GM06990 (cell line): Measurements from ENCODE around the gene HOXA5.

Experiments
- DNase-seq: peaks from one replicate; pipeline ENCODE4 v3.0.0-alpha.2; 2011; ENCODE audit not compliant: insufficient read length; ENCODE audit errors: extremely low read depth
- H3K27me3 ChIP-seq: replicated peaks from 2 replicates; pipeline ENCODE4 v1.6.0; 2011; ENCODE audit warnings: low read length; ENCODE audit not compliant: control insufficient read depth, insufficient read depth
- H3K36me3 ChIP-seq: 2 replicates; pipeline ENCODE4 v1.5.1; 2011; ENCODE audit warnings: low read length; ENCODE audit not compliant: control insufficient read depth, insufficient read depth
- H3K4me3 ChIP-seq: replicated peaks from 2 replicates; pipeline ENCODE4 v1.5.1; 2011; ENCODE audit warnings: low read depth, mild to moderate bottlenecking, control low read depth, low read length
- CTCF ChIP-seq: IDR thresholded peaks from 2 replicates; pipeline ENCODE4 v1.5.1; 2011; ENCODE audit warnings: low read length, control low read depth, mild to moderate bottlenecking, inconsistent platforms; ENCODE audit not compliant: insufficient read depth, poor library complexity, severe bottlenecking

The HOXA5 gene

DNA sequence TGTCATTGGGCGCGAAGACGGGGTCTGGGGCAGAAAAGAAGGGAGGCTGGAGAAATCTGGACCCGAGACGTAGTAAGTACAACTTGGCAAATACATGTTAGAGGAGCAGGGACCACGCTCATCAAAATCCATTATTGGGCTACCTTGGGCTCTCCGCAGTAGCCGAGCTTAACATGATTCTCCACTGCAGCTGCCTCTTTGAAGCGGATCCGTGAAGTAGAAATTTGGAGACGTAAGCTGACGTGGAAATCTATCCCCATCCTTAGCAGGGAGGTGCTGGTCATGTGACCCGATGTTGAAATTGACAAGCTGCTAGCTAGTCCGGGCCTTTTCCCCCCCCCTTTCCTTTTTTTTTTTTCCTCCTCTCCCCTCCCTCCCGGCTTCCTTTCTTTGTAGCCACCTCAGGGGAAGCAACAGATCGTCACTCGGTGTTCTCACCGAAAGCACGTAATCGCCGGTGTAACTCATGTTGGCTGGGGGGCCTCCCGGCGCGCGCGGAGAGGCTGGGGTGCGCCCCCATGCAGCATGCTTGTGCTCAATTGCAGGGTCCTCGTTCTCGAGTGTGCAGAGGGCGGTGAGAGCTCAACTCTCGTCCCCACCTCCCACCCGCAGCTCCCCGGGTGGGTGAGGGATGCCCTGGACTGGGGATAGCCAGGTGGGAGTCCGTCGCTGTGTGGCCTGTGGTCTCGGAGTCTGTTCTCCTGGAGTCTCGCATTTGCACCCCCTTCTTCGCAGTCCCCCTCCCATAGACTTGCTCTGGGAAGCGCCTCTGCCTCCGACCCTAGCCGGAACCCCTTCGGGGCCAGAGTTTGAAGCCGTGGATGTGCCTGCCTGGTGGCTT is 41.8 kb upstream of the HOXA5 start, which contains the start of gene HOXA11:
HOXA11 (minus strand) TSS at position 220 of the 841 bp plus-strand sequence; CDS start at position 132, 88 bp downstream.
- Histone ChIP-seq H3K36me3 (no peaks in the 10 kb centered on the region), H3K4me3 (peak within 1 kb of the TSS; percentile 43), H3K27me3 (peaks cover 11% of the 10 kb centered on the region)
- no peak for DNase-seq
- TF ChIP-seq CTCF = no peak

GRCh38 chr7:27184337-27185012 is 41.0 kb upstream of the HOXA5 start:
- no peak for DNase-seq
- peak overlapping the region; percentile 43 for H3K4me3 ChIP-seq
- no peaks in the 10 kb centered on the region for H3K36me3 ChIP-seq
- H3K27me3 ChIP-seq = peaks cover 6% of the 10 kb centered on the region
- no peak for TF ChIP-seq CTCF

DNA sequence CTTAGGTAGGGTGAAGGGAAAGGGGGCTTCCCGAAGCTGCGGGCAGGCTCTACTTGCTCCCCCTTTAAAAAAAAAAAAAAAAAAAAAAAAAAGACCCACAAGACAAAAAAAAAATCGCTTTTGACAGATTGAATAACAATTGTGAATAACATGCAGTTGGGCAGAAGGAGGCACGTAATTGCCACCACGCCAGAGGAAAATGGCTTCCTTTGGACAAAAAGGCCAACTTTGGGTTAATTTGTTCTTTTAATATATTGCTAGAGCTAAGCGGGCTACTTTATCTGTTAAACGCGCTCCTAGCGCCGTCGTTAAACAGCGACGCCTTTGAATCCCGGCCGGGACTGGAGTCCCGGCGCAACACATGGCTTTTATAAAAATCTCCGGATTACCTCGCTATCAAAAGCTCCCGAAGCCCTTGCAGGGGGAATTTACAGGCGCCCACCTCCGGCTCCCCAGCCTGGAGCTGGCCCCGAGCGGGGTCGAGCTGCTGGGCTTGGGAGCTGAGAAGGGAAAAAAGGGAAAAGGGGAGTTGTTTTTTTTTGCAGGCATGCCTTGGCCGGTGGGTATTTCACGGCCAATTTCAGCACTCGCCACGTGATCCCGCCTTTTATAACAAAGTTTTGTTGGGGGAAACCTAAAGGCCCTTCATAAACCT is 40.3 kb upstream of the HOXA5 start:
- Histone ChIP-seq H3K27me3 (peaks cover 6% of the 10 kb centered on the region), H3K36me3 (no peaks in the 10 kb centered on the region), H3K4me3 (peak overlapping the region; percentile 43)
- no peak for TF ChIP-seq CTCF
- DNase-seq = no peak

GRCh38 chr7:27182861-27183681 is 39.6 kb upstream of the HOXA5 start:
- peaks cover 6% of the 10 kb centered on the region for H3K27me3 ChIP-seq
- no peak for TF ChIP-seq CTCF
- no peak for DNase-seq
- no peaks in the 10 kb centered on the region for H3K36me3 ChIP-seq
- no peak overlapping the region for H3K4me3 ChIP-seq

DNA sequence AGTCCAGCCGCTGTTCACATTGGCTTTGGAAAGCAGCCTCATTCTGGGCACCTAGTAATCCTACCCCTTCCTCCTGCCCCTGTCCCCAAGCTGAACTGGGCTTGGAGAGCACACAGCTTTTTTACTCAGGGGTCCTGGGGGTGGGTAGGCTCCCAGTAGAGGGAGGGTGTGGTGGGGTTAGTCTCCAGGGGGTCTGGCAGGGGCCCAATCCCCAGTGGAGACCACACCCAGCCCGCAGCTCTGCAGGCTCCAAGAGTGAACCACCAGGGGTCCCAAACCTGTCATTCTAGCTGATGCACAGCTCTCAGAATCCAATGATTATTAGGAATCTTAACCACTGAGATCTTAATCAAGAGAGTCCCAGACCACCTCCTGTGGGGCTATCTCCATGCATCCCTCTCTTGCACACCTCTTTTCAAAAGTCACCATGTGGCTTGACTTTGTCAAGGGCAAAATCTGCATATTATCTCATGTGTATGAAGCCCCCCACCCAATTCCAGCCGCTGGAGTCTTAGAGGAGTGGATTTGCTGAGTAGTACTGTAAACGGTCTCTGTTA is 38.9 kb upstream of the HOXA5 start:
- H3K27me3 ChIP-seq = peaks cover 6% of the 10 kb centered on the region
- no peak for DNase-seq
- H3K4me3 ChIP-seq = no peak overlapping the region
- H3K36me3 ChIP-seq = no peaks in the 10 kb centered on the region
- no peak for TF ChIP-seq CTCF
